ENCODE measurements around the gene LTA4H.

DNA sequence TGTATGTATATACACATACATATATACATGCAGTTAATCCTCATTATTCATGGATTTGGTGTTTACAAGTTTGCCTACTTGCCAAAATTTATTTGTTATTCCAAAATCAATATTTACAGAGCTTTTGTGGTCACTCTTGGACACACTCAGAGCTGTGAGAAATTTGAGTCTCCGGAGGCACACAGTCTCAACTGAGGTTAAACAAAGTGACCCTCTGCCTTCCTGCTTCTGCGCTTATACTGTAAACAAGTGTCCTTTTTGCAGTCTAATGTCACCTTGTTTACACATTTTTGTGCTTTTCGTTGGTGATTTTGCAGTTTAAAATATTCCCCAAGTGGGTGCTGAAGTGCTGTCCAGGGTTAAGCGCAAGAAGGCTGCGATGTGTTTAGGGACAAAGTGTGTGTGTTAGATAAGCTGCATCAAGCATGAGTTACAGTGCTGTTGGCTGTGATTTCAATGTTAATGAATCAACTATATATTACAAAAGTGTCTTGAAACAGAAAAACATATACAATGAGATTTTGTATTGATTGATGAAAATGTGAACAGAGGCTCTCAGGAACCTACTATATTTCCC lies 13.1 kb upstream of the LTA4H start:
- TF ChIP-seq, protein P1, sequence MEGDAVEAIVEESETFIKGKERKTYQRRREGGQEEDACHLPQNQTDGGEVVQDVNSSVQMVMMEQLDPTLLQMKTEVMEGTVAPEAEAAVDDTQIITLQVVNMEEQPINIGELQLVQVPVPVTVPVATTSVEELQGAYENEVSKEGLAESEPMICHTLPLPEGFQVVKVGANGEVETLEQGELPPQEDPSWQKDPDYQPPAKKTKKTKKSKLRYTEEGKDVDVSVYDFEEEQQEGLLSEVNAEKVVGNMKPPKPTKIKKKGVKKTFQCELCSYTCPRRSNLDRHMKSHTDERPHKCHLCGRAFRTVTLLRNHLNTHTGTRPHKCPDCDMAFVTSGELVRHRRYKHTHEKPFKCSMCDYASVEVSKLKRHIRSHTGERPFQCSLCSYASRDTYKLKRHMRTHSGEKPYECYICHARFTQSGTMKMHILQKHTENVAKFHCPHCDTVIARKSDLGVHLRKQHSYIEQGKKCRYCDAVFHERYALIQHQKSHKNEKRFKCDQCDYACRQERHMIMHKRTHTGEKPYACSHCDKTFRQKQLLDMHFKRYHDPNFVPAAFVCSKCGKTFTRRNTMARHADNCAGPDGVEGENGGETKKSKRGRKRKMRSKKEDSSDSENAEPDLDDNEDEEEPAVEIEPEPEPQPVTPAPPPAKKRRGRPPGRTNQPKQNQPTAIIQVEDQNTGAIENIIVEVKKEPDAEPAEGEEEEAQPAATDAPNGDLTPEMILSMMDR (IDR thresholded peaks at IDR 0.05), result no peak
- no peak for TF ChIP-seq POLR2A (IDR thresholded peaks at IDR 0.05)
- no peak for TF ChIP-seq EP300 (IDR thresholded peaks at IDR 0.05)

All from ovary (tissue), 3 donors.